Measurements from ENCODE around the gene LGALS16.

- TF ChIP-seq CTCF (IDR thresholded peaks at IDR 0.05) (no peak), POLR2A (IDR thresholded peaks at IDR 0.05) (no peak)
These were observed 22.5 kb downstream of the LGALS16 start for GRCh38 chr19:39677961-39678889.

Data from Peyer's patch (tissue), 4 donors.